H1 (cell line): Measurements from ENCODE around the gene DICER1. TPM values are rescaled to one million over a fixed set of nuclear protein-coding genes. Genes with fewer than 3 reads are reported as not detected.

Experiments
- CTCF ChIA-PET: fragments of 300-600 bp; sonication (Branson Sonifier 250); formaldehyde crosslinking; loops from one replicate; lab custom pipeline; 2021; ENCODE audit not compliant: partially characterized antibody; lab: Charles Lee
- POLR2A ChIA-PET: fragments of 300-600 bp; sonication (Branson Sonifier 250); formaldehyde crosslinking; loops from one replicate; lab custom pipeline; 2021; ENCODE audit warnings: inconsistent platforms; ENCODE audit not compliant: partially characterized antibody; lab: Charles Lee
- DNase-seq, 2 experiments: peaks; one replicate each; pipeline versions ENCODE4 v3.0.0 to v3.0.0-alpha.2; 2010 to 2022; ENCODE audit warnings: low spot score in 2 of 2, low read depth in 1 of 2, mixed read lengths in 1 of 2
- FAIRE-seq: peaks from 2 replicates; lab custom pipeline; 2011; peaks lifted over from hg19 to GRCh38; lab: Jason Lieb, UNC
- H2AFZ ChIP-seq: 2 replicates; pipeline ENCODE4 v1.8.1; 2012; ENCODE audit warnings: low read length, inconsistent platforms
- H2AK5ac ChIP-seq: 2 replicates; pipeline ENCODE4 v1.6.1; 2013; ENCODE audit warnings: low read depth, low read length
- H2BK120ac ChIP-seq: replicated peaks from 2 replicates; pipeline ENCODE3; 2013; ENCODE audit warnings: low read depth, low read length, inconsistent platforms
- H2BK12ac ChIP-seq: 2 replicates; pipeline ENCODE4 v1.6.1; 2013; ENCODE audit warnings: low read depth, low read length
- H2BK15ac ChIP-seq: 2 replicates; pipeline ENCODE4 v1.6.1; 2013; ENCODE audit warnings: low read length
- H2BK20ac ChIP-seq: 2 replicates; pipeline ENCODE4 v1.6.1; 2013; ENCODE audit warnings: low read length
- H2BK5ac ChIP-seq: 2 replicates; pipeline ENCODE4 v1.6.1; 2013; ENCODE audit warnings: low read depth, low read length
- H3K14ac ChIP-seq: 2 replicates; pipeline ENCODE4 v1.6.1; 2013; ENCODE audit warnings: inconsistent platforms; ENCODE audit not compliant: insufficient read length
- H3K18ac ChIP-seq: 2 replicates; pipeline ENCODE4 v1.6.1; 2013; ENCODE audit warnings: low read length; ENCODE audit errors: extremely low read depth
- H3K23ac ChIP-seq: 2 replicates; pipeline ENCODE4 v1.6.1; 2013; ENCODE audit warnings: inconsistent platforms; ENCODE audit not compliant: insufficient read length
- H3K23me2 ChIP-seq: 2 replicates; pipeline ENCODE4 v1.6.1; 2013; ENCODE audit warnings: low read depth, low read length
- H3K27ac ChIP-seq: 2 replicates; pipeline ENCODE4 v1.6.1; 2011; ENCODE audit warnings: low read depth, low read length, inconsistent platforms
- H3K27me3 ChIP-seq, 4 experiments: replicated peaks in 1 of 4; 1 replicate in 1 of 4; 2 replicates in 3 of 4; pipeline versions ENCODE4 v1.6.1 to v1.8.1; 2011 to 2013; ENCODE audit warnings: low read length in 3 of 4, mild to moderate bottlenecking in 3 of 4, inconsistent platforms in 2 of 4, mixed read lengths in 2 of 4, moderate library complexity in 1 of 4; ENCODE audit not compliant: control insufficient read depth in 3 of 4, insufficient read depth in 3 of 4; ENCODE audit errors: extremely low read depth in 1 of 4
- H3K36me3 ChIP-seq, 4 experiments: 2 replicates each; pipeline versions ENCODE4 v1.6.1 to v1.8.1; 2011 to 2013; ENCODE audit warnings: mild to moderate bottlenecking in 4 of 4, low read length in 3 of 4, moderate library complexity in 2 of 4, control low read depth in 1 of 4, inconsistent platforms in 1 of 4; ENCODE audit not compliant: insufficient read depth in 4 of 4, control insufficient read depth in 2 of 4
- H3K4ac ChIP-seq: replicated peaks from 2 replicates; pipeline ENCODE3; 2013; ENCODE audit warnings: low read length, low read depth, mixed read lengths, inconsistent platforms; ENCODE audit not compliant: insufficient read length
- H3K4me1 ChIP-seq, 4 experiments: replicated peaks in 1 of 4; 1 replicate in 1 of 4; 2 replicates in 3 of 4; pipeline versions ENCODE4 v1.6.1 to v1.8.1; 2011 to 2013; ENCODE audit warnings: low read length in 3 of 4, inconsistent platforms in 2 of 4, mixed read lengths in 1 of 4; ENCODE audit not compliant: insufficient read depth in 4 of 4, control insufficient read depth in 3 of 4
- H3K4me2 ChIP-seq, 2 experiments: 2 replicates each; pipeline versions ENCODE4 v1.6.1 to v1.8.1; 2011 to 2013; ENCODE audit warnings: low read depth in 2 of 2, low read length in 2 of 2, control low read depth in 1 of 2, inconsistent platforms in 1 of 2, mild to moderate bottlenecking in 1 of 2; ENCODE audit not compliant: insufficient read depth in 1 of 2
- H3K4me3 ChIP-seq, 4 experiments: fragments of 200-600, 300-600 bp in 1 of 4; sonication (generic), shearing (Covaris generic), sonication (Bioruptor Twin) in 1 of 4; 2 replicates each; pipeline versions ENCODE4 v1.5.1 to v1.8.1; 2011 to 2016; ENCODE audit warnings: low read length in 4 of 4, low read depth in 3 of 4, control low read depth in 2 of 4, inconsistent platforms in 2 of 4, mild to moderate bottlenecking in 2 of 4, mixed read lengths in 1 of 4, moderate library complexity in 1 of 4; ENCODE audit not compliant: insufficient read depth in 2 of 4; ENCODE audit errors: extremely low read depth in 1 of 4
- H3K56ac ChIP-seq: replicated peaks from 2 replicates; pipeline ENCODE3; 2013; ENCODE audit warnings: low read depth, mild to moderate bottlenecking, mixed read lengths, low read length, inconsistent platforms; ENCODE audit not compliant: insufficient read length
- H3K79me1 ChIP-seq: 2 replicates; pipeline ENCODE4 v1.6.1; 2013; ENCODE audit warnings: low read depth, low read length, control low read depth
- H3K79me2 ChIP-seq, 2 experiments: 2 replicates each; pipeline versions ENCODE4 v1.6.1 to v1.8.1; 2012 to 2013; ENCODE audit warnings: low read length in 2 of 2, mild to moderate bottlenecking in 2 of 2, inconsistent platforms in 1 of 2; ENCODE audit not compliant: insufficient read depth in 2 of 2, control insufficient read depth in 1 of 2
- H3K9ac ChIP-seq, 4 experiments: replicated peaks in 1 of 4; 1 replicate in 1 of 4; 2 replicates in 3 of 4; pipeline versions ENCODE4 v1.6.1 to v1.8.1; 2011 to 2013; ENCODE audit warnings: low read depth in 3 of 4, low read length in 3 of 4, control low read depth in 2 of 4, mild to moderate bottlenecking in 2 of 4, moderate library complexity in 2 of 4, inconsistent platforms in 1 of 4; ENCODE audit errors: extremely low read depth in 1 of 4
- H3K9me3 ChIP-seq, 2 experiments: 2 replicates each; pipeline versions ENCODE4 v1.6.1 to v1.8.1; 2012 to 2013; ENCODE audit warnings: mild to moderate bottlenecking in 2 of 2, moderate library complexity in 2 of 2, control low read depth in 1 of 2, inconsistent platforms in 1 of 2, low read depth in 1 of 2, low read length in 1 of 2, mixed read lengths in 1 of 2; ENCODE audit not compliant: insufficient read depth in 2 of 2
- H4K20me1 ChIP-seq, 2 experiments: replicated peaks in 1 of 2; 2 replicates each; pipeline versions ENCODE3 to v1.8.1; 2011 to 2013; ENCODE audit warnings: inconsistent platforms in 2 of 2, low read length in 2 of 2, mild to moderate bottlenecking in 1 of 2; ENCODE audit not compliant: insufficient read depth in 2 of 2, control insufficient read depth in 1 of 2
- H4K5ac ChIP-seq: 2 replicates; pipeline ENCODE4 v1.6.1; 2013; ENCODE audit warnings: low read length, low read depth, mixed read lengths, inconsistent platforms; ENCODE audit not compliant: insufficient read length
- H4K8ac ChIP-seq: 2 replicates; pipeline ENCODE4 v1.8.0; 2013; ENCODE audit warnings: mild to moderate bottlenecking, moderate library complexity, low read length, inconsistent platforms; ENCODE audit not compliant: insufficient read depth; ENCODE audit errors: extremely low read depth
- H4K91ac ChIP-seq: replicated peaks from 2 replicates; pipeline ENCODE3; 2013; ENCODE audit warnings: low read length, mixed read lengths, inconsistent platforms; ENCODE audit not compliant: insufficient read length
- CTBP2 ChIP-seq: IDR thresholded peaks from 2 replicates; pipeline ENCODE4 v1.7.0; 2011; ENCODE audit warnings: borderline replicate concordance, mild to moderate bottlenecking, moderate library complexity, mixed read lengths, low read length; ENCODE audit not compliant: insufficient read depth, insufficient read length
- CTCF ChIP-seq, 3 experiments: IDR thresholded peaks; 1 replicate in 2 of 3; 2 replicates in 1 of 3; pipeline versions ENCODE4 v1.5.1 to v1.6.1; 2011; ENCODE audit warnings: low read length in 3 of 3, mild to moderate bottlenecking in 3 of 3, inconsistent platforms in 2 of 3, low read depth in 1 of 3, moderate library complexity in 1 of 3; ENCODE audit not compliant: insufficient read depth in 1 of 3; ENCODE audit errors: control extremely low read depth in 1 of 3
- RNF2 ChIP-seq: fragments of 200-900, 300-1000 bp; sonication (generic); IDR thresholded peaks from 2 replicates; pipeline ENCODE4 v1.7.1; 2016; ENCODE audit warnings: borderline replicate concordance, low read depth, mild to moderate bottlenecking, antibody characterized with exemption, low read length; ENCODE audit not compliant: poor library complexity, severe bottlenecking; ENCODE audit errors: missing control alignments
- SIRT6 ChIP-seq: IDR thresholded peaks from one replicate; pipeline ENCODE4 v1.7.1; 2012; ENCODE audit warnings: low read length, inconsistent platforms
- WGBS, 2 experiments: shearing (Covaris generic) in 1 of 2; methylation state at CpG; one replicate each; pipeline versions ENCODE4 v1.1.6 to v1.1.7; 2013 to 2015; ENCODE audit warnings: low lambda C conversion rate in 2 of 2, mixed read lengths in 2 of 2, inconsistent platforms in 1 of 2, low coverage in 1 of 2, missing lambda C conversion rate in 1 of 2; ENCODE audit not compliant: insufficient replicate concordance in 2 of 2, insufficient coverage in 1 of 2, insufficient read length in 1 of 2; ENCODE audit errors: extremely low coverage in 1 of 2, missing lambda C conversion rate in 1 of 2; 5-methylcytosine and 5-hydroxymethylcytosine counted together
- polyA plus RNA-seq, 7 experiments: library from polyadenylated mRNA; depleted of rRNA in 3 of 7; stranded (reverse) in 5 of 7; unstranded in 2 of 7; fragments of >200 nt in 5 of 7; fragments of 200-250 nt in 2 of 7; gene quantifications; 1 replicate in 5 of 7; 2 replicates in 1 of 7; 4 replicates in 1 of 7; pipeline versions ENCODE4 v1.2.1 to v1.2.3, GENCODE V29; 2011 to 2013; ENCODE audit warnings: missing spikeins in 2 of 7, mixed read lengths in 2 of 7
- total RNA-seq: library from RNA; stranded (reverse); fragmentation: NEBNext Ultra II Directional; extraction: Animal tissue kit (Norgen Biotek cat#: 25700); gene quantifications from 2 replicates; pipeline ENCODE4 v1.2.1, GENCODE V29; 2021

The DICER1 gene
- total and polyA plus RNA-seq, 2 of the 8 experiments (the other 6 are each of a cell fraction or from before 2014, with no cell fraction given): 11.9 to 61.8 TPM

- no peaks in the 10 kb centered on the region for H3K79me2 ChIP-seq
- no peak overlapping the region for H2BK5ac ChIP-seq
- no peak overlapping the region for H3K14ac ChIP-seq
- no peaks in the 10 kb centered on the region for H4K20me1 ChIP-seq
- H3K23me2 ChIP-seq: peaks cover 3% of the 10 kb centered on the region; the same call in 1 of the 2 replicates
- H2BK120ac ChIP-seq: no peak overlapping the region
- H3K4me2 ChIP-seq: no peak overlapping the region
- no peak overlapping the region for H2BK12ac ChIP-seq
- TF ChIP-seq SIRT6 (no peak), RNF2 (no peak), CTCF (IDR thresholded peaks at IDR 0.05; ENCODE audit: control extremely low read depth in 1 of 3, insufficient read depth in 1 of 3, low read depth in 1 of 3, low read length in 3 of 3) (no peak), CTBP2 (no peak)
- H3K23ac ChIP-seq: no peak overlapping the region
- no peaks in the 10 kb centered on the region for H3K36me3 ChIP-seq
- H3K9me3 ChIP-seq: no peaks in the 10 kb centered on the region
- no peaks in the 10 kb centered on the region for H3K79me1 ChIP-seq
- no peak overlapping the region for H3K56ac ChIP-seq
- FAIRE-seq: no peak
- ChIA-PET POLR2A (interaction anchor here (1.4 kb wide), 1 partner anchor 14 kb away, joined by 9 read pairs; no protein-coding TSS in a partner anchor), CTCF (interaction anchor here (1.0 to 3.2 kb wide), 5 partner anchors 8 to 249 kb away, joined by 3 to 10 read pairs (median 3); no protein-coding TSS in a partner anchor)
- no peak overlapping the region for H2BK15ac ChIP-seq
- H3K27ac ChIP-seq: no peak overlapping the region
- 95% methylated on average over 1 of the region's 1 CpG; no CpG with 5 or more reads in 1 of the 2 experiments for WGBS, 2 experiments
- no peak overlapping the region for H3K4me3 ChIP-seq
- no peak overlapping the region for H4K8ac ChIP-seq
- H4K91ac ChIP-seq: no peak overlapping the region
- H2AK5ac ChIP-seq: no peak overlapping the region
- H3K9ac ChIP-seq: no peak overlapping the region
- H3K18ac ChIP-seq: no peak overlapping the region
- no peak overlapping the region for H2BK20ac ChIP-seq
- H3K4me1 ChIP-seq: no peaks in the 10 kb centered on the region; a peak in 1 of 7 replicates
- no peak overlapping the region for H3K4ac ChIP-seq
- DNase-seq: no peak
- H4K5ac ChIP-seq: no peak overlapping the region
- H2AFZ ChIP-seq: no peak overlapping the region
- H3K27me3 ChIP-seq: no peaks in the 10 kb centered on the region
Observed at GRCh38 chr14:95183082-95183481, 25.8 kb upstream of the DICER1 start.
